Measurements from ENCODE around the gene PTPRD.

DNA sequence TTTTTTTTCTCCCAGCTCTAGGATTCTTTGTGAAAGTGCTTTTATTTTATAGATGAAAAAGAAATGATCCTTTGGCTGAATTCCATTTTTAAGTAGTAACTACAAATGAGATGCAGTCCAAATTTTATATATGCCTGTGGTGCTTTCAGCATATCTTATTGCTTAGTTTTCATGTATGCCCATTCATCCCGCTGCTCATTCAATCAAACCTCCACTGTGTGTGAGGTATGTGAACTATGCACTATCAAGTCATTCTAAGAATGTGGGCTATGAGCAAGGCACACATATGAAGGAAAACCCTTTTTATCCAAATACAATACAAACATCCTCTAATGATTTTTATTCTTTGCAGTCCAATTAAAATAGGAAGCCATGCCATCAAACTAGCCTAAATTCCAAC is 1744.2 kb downstream of the PTPRD start:
- TF ChIP-seq POLR2A (IDR thresholded peaks at IDR 0.05; ENCODE audit: low read depth, low read length) (no peak), TAF1 (IDR thresholded peaks at IDR 0.05; ENCODE audit: borderline replicate concordance, low read depth, low read length) (no peak), POLR2AphosphoS5 (IDR thresholded peaks at IDR 0.05; ENCODE audit: low read depth, low read length) (no peak)

All from GM12892 (cell line).